HepG2 (cell line): ENCODE measurements around the gene TEX48. TPM values are rescaled to one million over a fixed set of nuclear protein-coding genes. Genes with fewer than 3 reads are reported as not detected.

Experiments used
- DMAP1 ChIP-seq: IDR thresholded peaks from 2 replicates; pipeline ENCODE4 v1.6.1; 2016
- DNMT3B ChIP-seq: conservative IDR thresholded peaks from 2 replicates; pipeline ENCODE4 v1.6.1; 2016; ENCODE audit warnings: missing biosample characterization, control low read depth
- FOXK2 ChIP-seq: fragments of 450-650 bp; IDR thresholded peaks from 2 replicates; pipeline ENCODE4 v1.6.1; 2016
- HHEX ChIP-seq: IDR thresholded peaks from 2 replicates; pipeline ENCODE4 v1.6.1; 2016; ENCODE audit warnings: control low read depth
- ISL2 ChIP-seq: sonication (generic); formaldehyde crosslinking; IDR thresholded peaks from 2 replicates; pipeline ENCODE4 v1.5.0; 2020; ENCODE audit warnings: missing genetic modification reagents
- JUND ChIP-seq: sonication (generic); formaldehyde crosslinking; IDR thresholded peaks from 2 replicates; pipeline ENCODE4 v1.8.0; 2022; ENCODE audit warnings: mild to moderate bottlenecking, missing genetic modification reagents
- MAX ChIP-seq: IDR thresholded peaks from 2 replicates; pipeline ENCODE4 v1.6.1; 2012; ENCODE audit warnings: inconsistent platforms
- PBX2 ChIP-seq: IDR thresholded peaks from 2 replicates; pipeline ENCODE4 v1.6.1; 2016; ENCODE audit warnings: control low read depth
- POLR2AphosphoS2 ChIP-seq: IDR thresholded peaks from 2 replicates; pipeline ENCODE4 v1.6.1; 2011; ENCODE audit warnings: low read depth, low read length, improper control_type of control experiment
- PRDM10 ChIP-seq: sonication (generic); formaldehyde crosslinking; IDR thresholded peaks from 2 replicates; pipeline ENCODE4 v1.4.0; 2020; ENCODE audit warnings: low read depth, missing genetic modification reagents
- SSRP1 ChIP-seq: IDR thresholded peaks from 2 replicates; pipeline ENCODE4 v1.6.1; 2016; ENCODE audit warnings: control low read depth
- TRAFD1 ChIP-seq: sonication (generic); formaldehyde crosslinking; IDR thresholded peaks from 2 replicates; pipeline ENCODE4 v1.5.1; 2020; ENCODE audit warnings: missing genetic modification reagents, mild to moderate bottlenecking, borderline replicate concordance
- ZBTB7A ChIP-seq: sonication (generic); formaldehyde crosslinking; IDR thresholded peaks from 2 replicates; pipeline ENCODE4 v1.8.0; 2022; ENCODE audit warnings: mild to moderate bottlenecking, missing genetic modification reagents
- ZMAT3 ChIP-seq: sonication (generic); formaldehyde crosslinking; conservative IDR thresholded peaks from 2 replicates; pipeline ENCODE4 v1.7.0; 2021; ENCODE audit warnings: missing genetic modification reagents
- ZMYM2 ChIP-seq: sonication (generic); formaldehyde crosslinking; IDR thresholded peaks from 2 replicates; pipeline ENCODE4 v1.8.0; 2022; ENCODE audit warnings: mild to moderate bottlenecking, missing genetic modification reagents
- ZNF142 ChIP-seq: sonication (generic); formaldehyde crosslinking; IDR thresholded peaks from 2 replicates; pipeline ENCODE4 v1.4.0; 2020; ENCODE audit warnings: missing genetic modification reagents
- ZNF256 ChIP-seq: sonication (generic); formaldehyde crosslinking; conservative IDR thresholded peaks from 2 replicates; pipeline ENCODE4 v1.4.0; 2020; ENCODE audit warnings: missing genetic modification reagents
- ZNF430 ChIP-seq: sonication (generic); formaldehyde crosslinking; IDR thresholded peaks from 2 replicates; pipeline ENCODE4 v1.9.0; 2021; ENCODE audit warnings: mild to moderate bottlenecking, missing genetic modification reagents
- ZNF788 ChIP-seq: sonication (generic); formaldehyde crosslinking; IDR thresholded peaks from 2 replicates; pipeline ENCODE4 v1.5.0; 2020; ENCODE audit warnings: mild to moderate bottlenecking, missing genetic modification reagents, borderline replicate concordance
- polyA plus RNA-seq, 8 experiments: library from polyadenylated mRNA; depleted of rRNA in 3 of 8; stranded (reverse) in 7 of 8; unstranded in 1 of 8; fragments of >200 nt; fragmentation: Illumina TruSeq in 4 of 8; extraction: Trizol in 4 of 8; gene quantifications; 2 replicates each; pipeline versions ENCODE4 v1.2.1 to v1.2.3, GENCODE V29; 2011 to 2016; ENCODE audit warnings: low read depth in 4 of 8, missing spikeins in 1 of 8, mixed read lengths in 1 of 8; ENCODE audit not compliant: insufficient read depth in 1 of 8
- total RNA-seq, 5 experiments: library from RNA; depleted of rRNA; stranded (reverse); fragments of >200 nt; fragmentation: Illumina TruSeq; extraction: Trizol; gene quantifications; 2 replicates each; pipeline ENCODE4 v1.2.3, GENCODE V29; 2016; ENCODE audit warnings: low read depth in 1 of 5

The TEX48 gene
- total and polyA plus RNA-seq, 2 of the 13 experiments (the other 11 are each of a cell fraction or from before 2014, with no cell fraction given) = not detected

- TF ChIP-seq ZNF142 (CRISPR knock-in tag) (peak; percentile 85), PRDM10 (CRISPR knock-in tag) (peak; percentile 81; the same call in 1 of the 2 replicates), ISL2 (CRISPR knock-in tag) (peak; percentile 92), DNMT3B (CRISPR knock-in tag) (peak; percentile 84; the same call in 1 of the 2 replicates), ZNF430 (CRISPR knock-in tag) (peak; percentile 92), HHEX (CRISPR knock-in tag) (peak; percentile 83), JUND (CRISPR knock-in tag) (peak; percentile 89), FOXK2 (peak; percentile 97), MAX (peak; percentile 94), ZMAT3 (peak; percentile 60), ZBTB7A (peak; percentile 68), SSRP1 (CRISPR knock-in tag) (peak; percentile 93; the same call in 1 of the 2 replicates), ZMYM2 (CRISPR knock-in tag) (0 out of 2 replicates have a peak, but pooled peaks have one; percentile 9), ZNF788 (CRISPR knock-in tag) (peak; percentile 86; the same call in 1 of the 2 replicates), ZNF256 (no peak), PBX2 (CRISPR knock-in tag) (peak; percentile 89), POLR2AphosphoS2 (no peak), DMAP1 (CRISPR knock-in tag) (peak; percentile 75), TRAFD1 (CRISPR knock-in tag) (peak; percentile 86)
These were observed 39.6 kb upstream of the TEX48 start (continued) for GRCh38 chr9:114721491-114722079.
